Type B pancreatic cell (in vitro differentiated cells): ENCODE measurements around the gene ASIC3. TPM values are rescaled to one million over a fixed set of nuclear protein-coding genes. Genes with fewer than 3 reads are reported as not detected.
A peak's percentile ranks its signal among the peaks of the same experiment; 100 is the strongest.

Experiments
- DNase-seq: peaks from one replicate; pipeline ENCODE4 v3.0.0; 2021; ENCODE audit warnings: mixed read lengths; ENCODE audit not compliant: unreplicated experiment; ENCODE audit errors: extremely low spot score
- H3K27ac Mint-ChIP-seq: 2 replicates; pipeline ENCODE4 v1.8.0; 2021; ENCODE audit warnings: mild to moderate bottlenecking, mixed read lengths
- H3K27me3 Mint-ChIP-seq: 2 replicates; pipeline ENCODE4 v1.8.0; 2021; ENCODE audit warnings: mixed read lengths
- H3K36me3 Mint-ChIP-seq: 2 replicates; pipeline ENCODE4 v1.8.0; 2021; ENCODE audit warnings: mixed read lengths
- H3K4me1 Mint-ChIP-seq: one replicate; pipeline ENCODE4 v1.8.0; 2021; ENCODE audit warnings: mixed read lengths; ENCODE audit not compliant: unreplicated experiment
- H3K4me3 Mint-ChIP-seq: 2 replicates; pipeline ENCODE4 v1.8.0; 2021; ENCODE audit warnings: mild to moderate bottlenecking, mixed read lengths
- H3K9me3 Mint-ChIP-seq: 2 replicates; pipeline ENCODE4 v1.8.0; 2021; ENCODE audit warnings: mixed read lengths
- total RNA-seq: library from RNA; stranded (reverse); gene quantifications from 2 replicates; pipeline ENCODE4 v1.2.1, GENCODE V29; 2021; ENCODE audit warnings: low replicate concordance
- TF ChIP-seq, protein P1 (sequence below): fragments of 200-600 bp; sonication (generic); conservative IDR thresholded peaks from 2 replicates; pipeline ENCODE4 v1.5.0; 2021; ENCODE audit warnings: antibody characterized with exemption, mild to moderate bottlenecking

Gene ASIC3
- total RNA-seq, 1 donor from 2014 or later, result 4.4 TPM

- H3K4me1 Mint-ChIP-seq, result peaks cover 36% of the 10 kb centered on the region
- no peaks in the 10 kb centered on the region for H3K36me3 Mint-ChIP-seq
- TF ChIP-seq, protein P1, sequence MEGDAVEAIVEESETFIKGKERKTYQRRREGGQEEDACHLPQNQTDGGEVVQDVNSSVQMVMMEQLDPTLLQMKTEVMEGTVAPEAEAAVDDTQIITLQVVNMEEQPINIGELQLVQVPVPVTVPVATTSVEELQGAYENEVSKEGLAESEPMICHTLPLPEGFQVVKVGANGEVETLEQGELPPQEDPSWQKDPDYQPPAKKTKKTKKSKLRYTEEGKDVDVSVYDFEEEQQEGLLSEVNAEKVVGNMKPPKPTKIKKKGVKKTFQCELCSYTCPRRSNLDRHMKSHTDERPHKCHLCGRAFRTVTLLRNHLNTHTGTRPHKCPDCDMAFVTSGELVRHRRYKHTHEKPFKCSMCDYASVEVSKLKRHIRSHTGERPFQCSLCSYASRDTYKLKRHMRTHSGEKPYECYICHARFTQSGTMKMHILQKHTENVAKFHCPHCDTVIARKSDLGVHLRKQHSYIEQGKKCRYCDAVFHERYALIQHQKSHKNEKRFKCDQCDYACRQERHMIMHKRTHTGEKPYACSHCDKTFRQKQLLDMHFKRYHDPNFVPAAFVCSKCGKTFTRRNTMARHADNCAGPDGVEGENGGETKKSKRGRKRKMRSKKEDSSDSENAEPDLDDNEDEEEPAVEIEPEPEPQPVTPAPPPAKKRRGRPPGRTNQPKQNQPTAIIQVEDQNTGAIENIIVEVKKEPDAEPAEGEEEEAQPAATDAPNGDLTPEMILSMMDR, result no peak
- H3K4me3 Mint-ChIP-seq, result peak overlapping the region; percentile 39
- peak overlapping the region; percentile 32 for H3K27ac Mint-ChIP-seq
- DNase-seq, result no peak
- no peaks in the 10 kb centered on the region for H3K9me3 Mint-ChIP-seq
- peaks cover 43% of the 10 kb centered on the region for H3K27me3 Mint-ChIP-seq
Observed at GRCh38 chr7:151012031-151012692, 36.2 kb upstream of the ASIC3 start.

DNA sequence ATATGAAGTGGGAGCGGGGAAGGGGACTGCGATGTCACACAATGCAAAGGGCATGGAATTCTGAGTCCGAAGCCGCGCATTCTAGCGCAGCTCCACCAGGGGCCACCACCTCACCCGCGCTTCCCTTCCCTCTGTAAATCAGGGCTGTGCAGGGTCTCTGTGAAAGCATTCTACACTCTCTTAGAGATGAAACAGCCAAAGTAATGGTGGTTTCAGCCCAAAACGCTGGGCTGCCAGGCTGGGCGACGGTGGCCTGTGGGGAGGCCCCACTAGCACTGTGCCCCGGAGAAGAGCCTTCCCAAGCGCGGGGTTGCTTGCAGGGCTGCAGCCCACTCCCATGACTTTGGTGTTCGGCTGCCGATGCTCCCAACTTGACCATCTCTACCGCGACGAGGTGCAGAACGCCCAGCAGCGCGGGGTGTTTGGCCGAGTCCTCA is 35.4 kb upstream of the ASIC3 start:
- TF ChIP-seq, protein P1, result peak; percentile 77
- Mint-ChIP-seq H3K27ac (peak overlapping the region; percentile 32), H3K27me3 (peaks cover 49% of the 10 kb centered on the region), H3K4me1 (peaks cover 37% of the 10 kb centered on the region), H3K4me3 (peak overlapping the region; percentile 13), H3K9me3 (no peaks in the 10 kb centered on the region), H3K36me3 (no peaks in the 10 kb centered on the region)
- no peak for DNase-seq

- peaks cover 37% of the 10 kb centered on the region for H3K4me1 Mint-ChIP-seq
- peaks cover 50% of the 10 kb centered on the region for H3K27me3 Mint-ChIP-seq
- H3K27ac Mint-ChIP-seq, result no peak overlapping the region
- no peaks in the 10 kb centered on the region for H3K9me3 Mint-ChIP-seq
- DNase-seq, result no peak
- no peak overlapping the region for H3K4me3 Mint-ChIP-seq
- no peaks in the 10 kb centered on the region for H3K36me3 Mint-ChIP-seq
- TF ChIP-seq, protein P1, result no peak
Observed at GRCh38 chr7:151013356-151013732, 35.0 kb upstream of the ASIC3 start.

GRCh38 chr7:151013733-151014497 is 34.4 kb upstream of the ASIC3 start:
- TF ChIP-seq, protein P1, result no peak
- DNase-seq, result no peak
- Mint-ChIP-seq H3K27me3 (peaks cover 53% of the 10 kb centered on the region), H3K4me3 (peak overlapping the region; percentile 66), H3K4me1 (peaks cover 37% of the 10 kb centered on the region), H3K27ac (no peak overlapping the region), H3K36me3 (no peaks in the 10 kb centered on the region), H3K9me3 (no peaks in the 10 kb centered on the region)

GRCh38 chr7:151014950-151015349 is 33.4 kb upstream of the ASIC3 start:
- Mint-ChIP-seq H3K4me3 (peak overlapping the region; percentile 5), H3K4me1 (peaks cover 41% of the 10 kb centered on the region), H3K27me3 (peaks cover 62% of the 10 kb centered on the region), H3K27ac (peak overlapping the region; percentile 12), H3K36me3 (no peaks in the 10 kb centered on the region), H3K9me3 (no peaks in the 10 kb centered on the region)
- TF ChIP-seq, protein P1, result no peak
- no peak for DNase-seq
